CD4-positive, alpha-beta T cell treated with Interferon alpha-2 for 1 hour (primary cell): Measurements from ENCODE around the gene GABPB2.
"Not testable (repeated sequence)": the region's sequence is repeated elsewhere in the genome, so short reads cannot be mapped to it uniquely, and the experiment has no call there.

Experiments
- DNase-seq, 2 donors: peaks; one replicate each; pipeline ENCODE4 v3.0.0-alpha.2; 2020 to 2022

GABPB2 gene

GRCh38 chr1:151060007-151060656 lies 10.4 kb upstream of the GABPB2 start, which contains the start of gene MLLT11:
TSS of gene MLLT11 (plus strand) at chr1:151060397. CDS start at chr1:151067225, 6,828 bp downstream.
- peak in 1 of 2 donors; percentile 31 for DNase-seq

GRCh38 chr1:151060657-151061421 lies 9.7 kb upstream of the GABPB2 start:
- DNase-seq: no peak

GRCh38 chr1:151061704-151062103 lies 8.9 kb upstream of the GABPB2 start:
- no peak for DNase-seq

GRCh38 chr1:151062741-151063371 lies 7.7 kb upstream of the GABPB2 start:
- DNase-seq: no peak

- DNase-seq: no peak
Observed at GRCh38 chr1:151065089-151065645, 5.4 kb upstream of the GABPB2 start.

GRCh38 chr1:151067185-151067584 lies 3.4 kb upstream of the GABPB2 start:
- DNase-seq: no peak

GRCh38 chr1:151069103-151069486 lies 1.5 kb upstream of the GABPB2 start:
- no peak for DNase-seq

- DNase-seq: no peak
Observed at GRCh38 chr1:151072224-151072623, 1.7 kb downstream of the GABPB2 start.

- no peak for DNase-seq
Observed at GRCh38 chr1:151085953-151086559, 15.5 kb downstream of the GABPB2 start.

GRCh38 chr1:151097426-151097825 lies 26.9 kb downstream of the GABPB2 start:
- not testable (repeated sequence) for DNase-seq

GRCh38 chr1:151098126-151098525 lies 27.6 kb downstream of the GABPB2 start:
- no peak for DNase-seq

- no peak for DNase-seq
Observed at GRCh38 chr1:151104630-151105029, 34.1 kb downstream of the GABPB2 start.

GRCh38 chr1:151106894-151107293 lies 36.3 kb downstream of the GABPB2 start:
- DNase-seq: no peak

- no peak for DNase-seq
Observed at GRCh38 chr1:151108331-151108730, 37.8 kb downstream of the GABPB2 start.

- DNase-seq: no peak
Observed at GRCh38 chr1:151113877-151114276, 43.3 kb downstream of the GABPB2 start.

GRCh38 chr1:151124763-151125403 lies 54.3 kb downstream of the GABPB2 start:
- DNase-seq: no peak

GRCh38 chr1:151128800-151129199 lies 58.2 kb downstream of the GABPB2 start:
- no peak for DNase-seq

- DNase-seq: peak; percentile 81 to 85
Observed at GRCh38 chr1:151130987-151131586, 60.5 kb downstream of the GABPB2 start.

GRCh38 chr1:151131701-151132334 lies 61.3 kb downstream of the GABPB2 start:
- DNase-seq: no peak

GRCh38 chr1:151132335-151133017 lies 61.9 kb downstream of the GABPB2 start:
- DNase-seq: no peak
